H1 (cell line): Measurements from ENCODE around the gene KIF5A. TPM values are rescaled to one million over a fixed set of nuclear protein-coding genes. Genes with fewer than 3 reads are reported as not detected.
A peak's percentile ranks its signal among the peaks of the same experiment; 100 is the strongest.

ENCODE experiments used
- CTCF ChIA-PET: fragments of 300-600 bp; sonication (Branson Sonifier 250); formaldehyde crosslinking; loops from one replicate; lab custom pipeline; 2021; ENCODE audit not compliant: partially characterized antibody; lab: Charles Lee
- POLR2A ChIA-PET: fragments of 300-600 bp; sonication (Branson Sonifier 250); formaldehyde crosslinking; loops from one replicate; lab custom pipeline; 2021; ENCODE audit warnings: inconsistent platforms; ENCODE audit not compliant: partially characterized antibody; lab: Charles Lee
- DNase-seq, 2 experiments: peaks; one replicate each; pipeline versions ENCODE4 v3.0.0 to v3.0.0-alpha.2; 2010 to 2022; ENCODE audit warnings: low spot score in 2 of 2, low read depth in 1 of 2, mixed read lengths in 1 of 2
- FAIRE-seq: peaks from 2 replicates; lab custom pipeline; 2011; peaks lifted over from hg19 to GRCh38; lab: Jason Lieb, UNC
- H2AFZ ChIP-seq: 2 replicates; pipeline ENCODE4 v1.8.1; 2012; ENCODE audit warnings: low read length, inconsistent platforms
- H2AK5ac ChIP-seq: 2 replicates; pipeline ENCODE4 v1.6.1; 2013; ENCODE audit warnings: low read depth, low read length
- H2BK120ac ChIP-seq: replicated peaks from 2 replicates; pipeline ENCODE3; 2013; ENCODE audit warnings: low read depth, low read length, inconsistent platforms
- H2BK12ac ChIP-seq: 2 replicates; pipeline ENCODE4 v1.6.1; 2013; ENCODE audit warnings: low read depth, low read length
- H2BK15ac ChIP-seq: 2 replicates; pipeline ENCODE4 v1.6.1; 2013; ENCODE audit warnings: low read length
- H2BK20ac ChIP-seq: 2 replicates; pipeline ENCODE4 v1.6.1; 2013; ENCODE audit warnings: low read length
- H2BK5ac ChIP-seq: 2 replicates; pipeline ENCODE4 v1.6.1; 2013; ENCODE audit warnings: low read depth, low read length
- H3K14ac ChIP-seq: 2 replicates; pipeline ENCODE4 v1.6.1; 2013; ENCODE audit warnings: inconsistent platforms; ENCODE audit not compliant: insufficient read length
- H3K18ac ChIP-seq: 2 replicates; pipeline ENCODE4 v1.6.1; 2013; ENCODE audit warnings: low read length; ENCODE audit errors: extremely low read depth
- H3K23ac ChIP-seq: 2 replicates; pipeline ENCODE4 v1.6.1; 2013; ENCODE audit warnings: inconsistent platforms; ENCODE audit not compliant: insufficient read length
- H3K23me2 ChIP-seq: 2 replicates; pipeline ENCODE4 v1.6.1; 2013; ENCODE audit warnings: low read depth, low read length
- H3K27ac ChIP-seq: 2 replicates; pipeline ENCODE4 v1.6.1; 2011; ENCODE audit warnings: low read depth, low read length, inconsistent platforms
- H3K27me3 ChIP-seq, 4 experiments: replicated peaks in 1 of 4; 1 replicate in 1 of 4; 2 replicates in 3 of 4; pipeline versions ENCODE4 v1.6.1 to v1.8.1; 2011 to 2013; ENCODE audit warnings: low read length in 3 of 4, mild to moderate bottlenecking in 3 of 4, inconsistent platforms in 2 of 4, mixed read lengths in 2 of 4, moderate library complexity in 1 of 4; ENCODE audit not compliant: control insufficient read depth in 3 of 4, insufficient read depth in 3 of 4; ENCODE audit errors: extremely low read depth in 1 of 4
- H3K36me3 ChIP-seq, 4 experiments: 2 replicates each; pipeline versions ENCODE4 v1.6.1 to v1.8.1; 2011 to 2013; ENCODE audit warnings: mild to moderate bottlenecking in 4 of 4, low read length in 3 of 4, moderate library complexity in 2 of 4, control low read depth in 1 of 4, inconsistent platforms in 1 of 4; ENCODE audit not compliant: insufficient read depth in 4 of 4, control insufficient read depth in 2 of 4
- H3K4ac ChIP-seq: replicated peaks from 2 replicates; pipeline ENCODE3; 2013; ENCODE audit warnings: low read length, low read depth, mixed read lengths, inconsistent platforms; ENCODE audit not compliant: insufficient read length
- H3K4me1 ChIP-seq, 4 experiments: replicated peaks in 1 of 4; 1 replicate in 1 of 4; 2 replicates in 3 of 4; pipeline versions ENCODE4 v1.6.1 to v1.8.1; 2011 to 2013; ENCODE audit warnings: low read length in 3 of 4, inconsistent platforms in 2 of 4, mixed read lengths in 1 of 4; ENCODE audit not compliant: insufficient read depth in 4 of 4, control insufficient read depth in 3 of 4
- H3K4me2 ChIP-seq, 2 experiments: 2 replicates each; pipeline versions ENCODE4 v1.6.1 to v1.8.1; 2011 to 2013; ENCODE audit warnings: low read depth in 2 of 2, low read length in 2 of 2, control low read depth in 1 of 2, inconsistent platforms in 1 of 2, mild to moderate bottlenecking in 1 of 2; ENCODE audit not compliant: insufficient read depth in 1 of 2
- H3K4me3 ChIP-seq, 4 experiments: fragments of 200-600, 300-600 bp in 1 of 4; sonication (generic), shearing (Covaris generic), sonication (Bioruptor Twin) in 1 of 4; 2 replicates each; pipeline versions ENCODE4 v1.5.1 to v1.8.1; 2011 to 2016; ENCODE audit warnings: low read length in 4 of 4, low read depth in 3 of 4, control low read depth in 2 of 4, inconsistent platforms in 2 of 4, mild to moderate bottlenecking in 2 of 4, mixed read lengths in 1 of 4, moderate library complexity in 1 of 4; ENCODE audit not compliant: insufficient read depth in 2 of 4; ENCODE audit errors: extremely low read depth in 1 of 4
- H3K56ac ChIP-seq: replicated peaks from 2 replicates; pipeline ENCODE3; 2013; ENCODE audit warnings: low read depth, mild to moderate bottlenecking, mixed read lengths, low read length, inconsistent platforms; ENCODE audit not compliant: insufficient read length
- H3K79me1 ChIP-seq: 2 replicates; pipeline ENCODE4 v1.6.1; 2013; ENCODE audit warnings: low read depth, low read length, control low read depth
- H3K79me2 ChIP-seq, 2 experiments: 2 replicates each; pipeline versions ENCODE4 v1.6.1 to v1.8.1; 2012 to 2013; ENCODE audit warnings: low read length in 2 of 2, mild to moderate bottlenecking in 2 of 2, inconsistent platforms in 1 of 2; ENCODE audit not compliant: insufficient read depth in 2 of 2, control insufficient read depth in 1 of 2
- H3K9ac ChIP-seq, 4 experiments: replicated peaks in 1 of 4; 1 replicate in 1 of 4; 2 replicates in 3 of 4; pipeline versions ENCODE4 v1.6.1 to v1.8.1; 2011 to 2013; ENCODE audit warnings: low read depth in 3 of 4, low read length in 3 of 4, control low read depth in 2 of 4, mild to moderate bottlenecking in 2 of 4, moderate library complexity in 2 of 4, inconsistent platforms in 1 of 4; ENCODE audit errors: extremely low read depth in 1 of 4
- H3K9me3 ChIP-seq, 2 experiments: 2 replicates each; pipeline versions ENCODE4 v1.6.1 to v1.8.1; 2012 to 2013; ENCODE audit warnings: mild to moderate bottlenecking in 2 of 2, moderate library complexity in 2 of 2, control low read depth in 1 of 2, inconsistent platforms in 1 of 2, low read depth in 1 of 2, low read length in 1 of 2, mixed read lengths in 1 of 2; ENCODE audit not compliant: insufficient read depth in 2 of 2
- H4K20me1 ChIP-seq, 2 experiments: replicated peaks in 1 of 2; 2 replicates each; pipeline versions ENCODE3 to v1.8.1; 2011 to 2013; ENCODE audit warnings: inconsistent platforms in 2 of 2, low read length in 2 of 2, mild to moderate bottlenecking in 1 of 2; ENCODE audit not compliant: insufficient read depth in 2 of 2, control insufficient read depth in 1 of 2
- H4K5ac ChIP-seq: 2 replicates; pipeline ENCODE4 v1.6.1; 2013; ENCODE audit warnings: low read length, low read depth, mixed read lengths, inconsistent platforms; ENCODE audit not compliant: insufficient read length
- H4K8ac ChIP-seq: 2 replicates; pipeline ENCODE4 v1.8.0; 2013; ENCODE audit warnings: mild to moderate bottlenecking, moderate library complexity, low read length, inconsistent platforms; ENCODE audit not compliant: insufficient read depth; ENCODE audit errors: extremely low read depth
- H4K91ac ChIP-seq: replicated peaks from 2 replicates; pipeline ENCODE3; 2013; ENCODE audit warnings: low read length, mixed read lengths, inconsistent platforms; ENCODE audit not compliant: insufficient read length
- ASH2L ChIP-seq: fragments of 200-600, 300-600 bp; sonication (generic); IDR thresholded peaks from one replicate; pipeline ENCODE4 v1.7.1; 2017; ENCODE audit warnings: low read length
- BACH1 ChIP-seq: IDR thresholded peaks from 2 replicates; pipeline ENCODE4 v1.6.1; 2012; ENCODE audit warnings: low read length, improper control_type of control experiment
- HDAC2 ChIP-seq, 2 experiments: fragments of 300-600 bp in 1 of 2; sonication (generic) in 1 of 2; IDR thresholded peaks; 2 replicates each; pipeline ENCODE4 v1.6.1; 2011 to 2012; ENCODE audit warnings: low read depth in 2 of 2, low read length in 2 of 2, mild to moderate bottlenecking in 2 of 2, moderate library complexity in 2 of 2, borderline replicate concordance in 1 of 2, inconsistent platforms in 1 of 2
- KDM4A ChIP-seq: IDR thresholded peaks from one replicate; pipeline ENCODE4 v1.7.1; 2012; ENCODE audit warnings: low read depth, mild to moderate bottlenecking, moderate library complexity, low read length, inconsistent platforms; ENCODE audit not compliant: severe bottlenecking
- TCF12 ChIP-seq: IDR thresholded peaks from 2 replicates; pipeline ENCODE4 v1.6.1; 2011; ENCODE audit warnings: low read depth, mild to moderate bottlenecking, low read length
- WGBS, 2 experiments: shearing (Covaris generic) in 1 of 2; methylation state at CpG; one replicate each; pipeline versions ENCODE4 v1.1.6 to v1.1.7; 2013 to 2015; ENCODE audit warnings: low lambda C conversion rate in 2 of 2, mixed read lengths in 2 of 2, inconsistent platforms in 1 of 2, low coverage in 1 of 2, missing lambda C conversion rate in 1 of 2; ENCODE audit not compliant: insufficient replicate concordance in 2 of 2, insufficient coverage in 1 of 2, insufficient read length in 1 of 2; ENCODE audit errors: extremely low coverage in 1 of 2, missing lambda C conversion rate in 1 of 2; 5-methylcytosine and 5-hydroxymethylcytosine counted together
- polyA plus RNA-seq, 7 experiments: library from polyadenylated mRNA; depleted of rRNA in 3 of 7; stranded (reverse) in 5 of 7; unstranded in 2 of 7; fragments of >200 nt in 5 of 7; fragments of 200-250 nt in 2 of 7; gene quantifications; 1 replicate in 5 of 7; 2 replicates in 1 of 7; 4 replicates in 1 of 7; pipeline versions ENCODE4 v1.2.1 to v1.2.3, GENCODE V29; 2011 to 2013; ENCODE audit warnings: missing spikeins in 2 of 7, mixed read lengths in 2 of 7
- total RNA-seq: library from RNA; stranded (reverse); fragmentation: NEBNext Ultra II Directional; extraction: Animal tissue kit (Norgen Biotek cat#: 25700); gene quantifications from 2 replicates; pipeline ENCODE4 v1.2.1, GENCODE V29; 2021
- TF ChIP-seq, protein P1 (sequence below), 3 experiments: IDR thresholded peaks; 1 replicate in 2 of 3; 2 replicates in 1 of 3; pipeline versions ENCODE4 v1.5.1 to v1.6.1; 2011; ENCODE audit warnings: low read length in 3 of 3, mild to moderate bottlenecking in 3 of 3, inconsistent platforms in 2 of 3, low read depth in 1 of 3, moderate library complexity in 1 of 3; ENCODE audit not compliant: insufficient read depth in 1 of 3; ENCODE audit errors: control extremely low read depth in 1 of 3
- TF ChIP-seq, protein P2 (sequence below): IDR thresholded peaks from 2 replicates; pipeline ENCODE4 v1.6.1; 2012; ENCODE audit warnings: inconsistent platforms

KIF5A gene
- total and polyA plus RNA-seq, 2 of the 8 experiments (the other 6 are each of a cell fraction or from before 2014, with no cell fraction given) = 10.7 to 21.9 TPM

DNA sequence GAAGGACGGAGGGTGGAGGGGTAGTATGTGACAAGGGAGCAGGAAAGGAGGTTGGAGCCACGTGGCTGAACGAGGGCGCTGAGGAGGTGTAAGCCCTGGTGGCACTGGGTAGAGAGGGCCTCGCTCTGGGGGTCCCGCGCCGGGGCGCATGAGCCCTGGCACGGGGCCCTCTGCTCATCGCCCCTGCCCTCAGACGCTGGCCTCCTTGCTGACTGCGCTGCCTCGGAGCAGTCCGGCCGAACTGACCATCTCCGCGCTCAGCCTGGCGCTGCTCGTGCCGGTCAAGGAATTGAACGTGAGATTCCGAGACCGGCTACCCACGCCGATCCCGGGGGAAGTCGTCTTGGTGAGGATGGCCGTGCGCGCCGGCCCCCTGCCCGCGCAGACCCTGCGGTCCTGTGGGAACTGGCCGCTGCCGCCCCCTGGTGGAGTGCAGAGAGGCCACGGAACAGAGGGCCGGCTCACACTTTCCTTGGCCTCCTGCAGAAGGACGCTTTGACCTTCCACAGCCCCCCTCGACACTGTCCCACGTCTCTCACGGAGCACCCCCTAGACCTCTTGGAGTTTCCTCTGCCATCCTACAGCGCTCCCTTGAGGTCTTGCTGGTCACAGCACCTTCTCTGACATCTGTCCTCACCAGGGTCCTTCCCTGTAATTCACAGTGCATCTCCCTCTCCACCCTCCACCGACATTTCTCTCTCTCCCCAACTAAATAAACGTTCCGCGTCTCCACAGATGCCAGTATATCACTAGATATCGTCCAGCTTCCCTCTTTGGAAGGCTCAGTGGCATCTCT, 71.9 kb downstream of the KIF5A start:
- ChIA-PET POLR2A (interaction anchor here (0.8 to 3.6 kb wide), 11 partner anchors 9 to 123 kb away, joined by 3 to 45 read pairs (median 4); partner anchors contain the start of genes ARHGEF25, B4GALNT1, DDIT3 and PIP4K2C), CTCF (interaction anchor here (0.6 to 10.7 kb wide), 33 partner anchors 9 to 308 kb away, joined by 3 to 201 read pairs (median 4); partner anchors contain the start of genes ARHGEF25, B4GALNT1, DTX3 and OS9)
- 4% methylated on average over 46 of the region's 49 CpGs; no CpG with 5 or more reads in 1 of the 2 experiments for WGBS, 2 experiments
- TF ChIP-seq, protein P1, sequence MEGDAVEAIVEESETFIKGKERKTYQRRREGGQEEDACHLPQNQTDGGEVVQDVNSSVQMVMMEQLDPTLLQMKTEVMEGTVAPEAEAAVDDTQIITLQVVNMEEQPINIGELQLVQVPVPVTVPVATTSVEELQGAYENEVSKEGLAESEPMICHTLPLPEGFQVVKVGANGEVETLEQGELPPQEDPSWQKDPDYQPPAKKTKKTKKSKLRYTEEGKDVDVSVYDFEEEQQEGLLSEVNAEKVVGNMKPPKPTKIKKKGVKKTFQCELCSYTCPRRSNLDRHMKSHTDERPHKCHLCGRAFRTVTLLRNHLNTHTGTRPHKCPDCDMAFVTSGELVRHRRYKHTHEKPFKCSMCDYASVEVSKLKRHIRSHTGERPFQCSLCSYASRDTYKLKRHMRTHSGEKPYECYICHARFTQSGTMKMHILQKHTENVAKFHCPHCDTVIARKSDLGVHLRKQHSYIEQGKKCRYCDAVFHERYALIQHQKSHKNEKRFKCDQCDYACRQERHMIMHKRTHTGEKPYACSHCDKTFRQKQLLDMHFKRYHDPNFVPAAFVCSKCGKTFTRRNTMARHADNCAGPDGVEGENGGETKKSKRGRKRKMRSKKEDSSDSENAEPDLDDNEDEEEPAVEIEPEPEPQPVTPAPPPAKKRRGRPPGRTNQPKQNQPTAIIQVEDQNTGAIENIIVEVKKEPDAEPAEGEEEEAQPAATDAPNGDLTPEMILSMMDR (IDR thresholded peaks at IDR 0.05; ENCODE audit: control extremely low read depth in 1 of 3, insufficient read depth in 1 of 3, low read depth in 1 of 3, low read length in 3 of 3) = peak in 2 of 3 experiments; percentile 83 to 89; a peak in 3 of 4 replicates
- TF ChIP-seq BACH1 = peak; percentile 91
- TF ChIP-seq ASH2L = no peak
- 0 out of 2 replicates have a peak, but pooled peaks have one; percentile 45 for TF ChIP-seq TCF12
- peak in 1 of 2 experiments; percentile 96; a peak in 2 of 4 replicates for TF ChIP-seq HDAC2 (IDR thresholded peaks at IDR 0.05; ENCODE audit: borderline replicate concordance in 1 of 2, low read depth in 2 of 2, low read length in 2 of 2)
- TF ChIP-seq KDM4A = peak; percentile 66
- TF ChIP-seq, protein P2, sequence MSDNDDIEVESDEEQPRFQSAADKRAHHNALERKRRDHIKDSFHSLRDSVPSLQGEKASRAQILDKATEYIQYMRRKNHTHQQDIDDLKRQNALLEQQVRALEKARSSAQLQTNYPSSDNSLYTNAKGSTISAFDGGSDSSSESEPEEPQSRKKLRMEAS = 0 out of 2 replicates have a peak, but pooled peaks have one; percentile 9

More for the DNA sequence above, 71.9 kb downstream of the KIF5A start:
- Histone ChIP-seq H3K79me2 (no peaks in the 10 kb centered on the region), H3K27ac (no peak overlapping the region), H2AK5ac (0 out of 2 replicates have a peak overlapping the region, but pooled peaks have one; percentile 14), H3K27me3 (peaks cover 86 to 98% (median 98%) of the 10 kb centered on the region in 4 experiments), H2BK15ac (no peak overlapping the region), H3K4ac (peak overlapping the region; percentile 5), H3K4me2 (peak overlapping the region; percentile 54 to 78), H4K91ac (no peak overlapping the region), H3K9me3 (no peaks in the 10 kb centered on the region; a peak in 1 of 4 replicates), H3K36me3 (no peaks in the 10 kb centered on the region), H4K20me1 (peaks cover 0 to 29% of the 10 kb centered on the region in 2 experiments), H2BK5ac (no peak overlapping the region), H4K5ac (no peak overlapping the region), H2BK120ac (no peak overlapping the region), H3K18ac (no peak overlapping the region), H3K23me2 (peaks cover 7% of the 10 kb centered on the region; the same call in 1 of the 2 replicates), H3K14ac (no peak overlapping the region), H4K8ac (no peak overlapping the region; the same call in 1 of the 2 replicates), H3K4me1 (peaks cover 0 to 20% (median 13%) of the 10 kb centered on the region in 4 experiments; a peak in 6 of 7 replicates), H3K23ac (no peak overlapping the region), H3K56ac (no peak overlapping the region), H3K79me1 (0 out of 2 replicates have a peak, but pooled peaks cover 2% of the 10 kb centered on the region), H3K9ac (no peak overlapping the region), H2BK20ac (no peak overlapping the region), H3K4me3 (peak overlapping the region; percentile 1 to 52 (median 24); a peak in 6 of 8 replicates), H2BK12ac (peak overlapping the region; percentile 75; the same call in 1 of the 2 replicates), H2AFZ (no peak overlapping the region)
- FAIRE-seq = no peak
- peak in 1 of 2 experiments; percentile 87 for DNase-seq
